ENCODE results near the gene AKAP8L. TPM values are rescaled to one million over a fixed set of nuclear protein-coding genes. Genes with fewer than 3 reads are reported as not detected.
"Not testable (repeated sequence)": the region's sequence is repeated elsewhere in the genome, so short reads cannot be mapped to it uniquely, and the experiment has no call there.

Gene AKAP8L
- total RNA-seq, 1 donor from 2014 or later, result 163 TPM

DNA sequence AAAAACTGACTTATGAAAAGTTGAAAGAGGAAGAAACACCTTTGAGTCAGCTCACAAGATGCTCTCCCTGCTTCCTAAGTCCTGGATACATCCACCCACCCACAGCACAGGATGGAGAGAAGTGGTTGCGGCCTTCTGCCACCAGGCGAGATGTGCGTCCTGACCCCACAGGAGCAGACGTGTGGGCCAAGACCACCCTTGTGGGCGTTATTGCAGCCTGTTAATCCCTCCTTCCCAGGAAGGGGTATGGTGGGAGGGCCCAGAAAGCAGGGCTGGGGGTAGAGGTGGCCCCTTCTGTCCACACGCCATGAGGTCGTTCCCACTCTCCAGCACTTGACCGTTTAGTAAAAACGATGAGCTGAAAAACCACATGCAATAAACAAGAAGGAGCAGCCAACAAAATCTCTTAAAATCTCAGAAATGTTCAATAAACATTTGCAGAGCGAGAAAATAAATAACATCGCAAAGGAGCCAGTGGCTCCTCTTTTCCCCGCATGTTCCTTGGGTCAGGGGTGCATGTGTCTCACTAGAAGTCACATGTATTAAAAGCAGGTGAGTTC lies 2.4 kb upstream of the AKAP8L start:
- TF ChIP-seq, protein P1, sequence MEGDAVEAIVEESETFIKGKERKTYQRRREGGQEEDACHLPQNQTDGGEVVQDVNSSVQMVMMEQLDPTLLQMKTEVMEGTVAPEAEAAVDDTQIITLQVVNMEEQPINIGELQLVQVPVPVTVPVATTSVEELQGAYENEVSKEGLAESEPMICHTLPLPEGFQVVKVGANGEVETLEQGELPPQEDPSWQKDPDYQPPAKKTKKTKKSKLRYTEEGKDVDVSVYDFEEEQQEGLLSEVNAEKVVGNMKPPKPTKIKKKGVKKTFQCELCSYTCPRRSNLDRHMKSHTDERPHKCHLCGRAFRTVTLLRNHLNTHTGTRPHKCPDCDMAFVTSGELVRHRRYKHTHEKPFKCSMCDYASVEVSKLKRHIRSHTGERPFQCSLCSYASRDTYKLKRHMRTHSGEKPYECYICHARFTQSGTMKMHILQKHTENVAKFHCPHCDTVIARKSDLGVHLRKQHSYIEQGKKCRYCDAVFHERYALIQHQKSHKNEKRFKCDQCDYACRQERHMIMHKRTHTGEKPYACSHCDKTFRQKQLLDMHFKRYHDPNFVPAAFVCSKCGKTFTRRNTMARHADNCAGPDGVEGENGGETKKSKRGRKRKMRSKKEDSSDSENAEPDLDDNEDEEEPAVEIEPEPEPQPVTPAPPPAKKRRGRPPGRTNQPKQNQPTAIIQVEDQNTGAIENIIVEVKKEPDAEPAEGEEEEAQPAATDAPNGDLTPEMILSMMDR (conservative IDR thresholded peaks at IDR 0.05), result no peak
- peaks cover 23% of the 10 kb centered on the region for H3K36me3 Mint-ChIP-seq (ENCODE audit: low read depth)
- H3K27me3 Mint-ChIP-seq (ENCODE audit: low read depth), result peaks cover 4% of the 10 kb centered on the region
- DNase-seq (ENCODE audit: low read depth, low spot score), result no peak
- H3K4me1 Mint-ChIP-seq, result peaks cover 28% of the 10 kb centered on the region
- H3K27ac Mint-ChIP-seq (ENCODE audit: unreplicated experiment), result no peak overlapping the region
- no peak overlapping the region for H3K4me3 Mint-ChIP-seq
- H3K9me3 Mint-ChIP-seq, result no peaks in the 10 kb centered on the region

DNA sequence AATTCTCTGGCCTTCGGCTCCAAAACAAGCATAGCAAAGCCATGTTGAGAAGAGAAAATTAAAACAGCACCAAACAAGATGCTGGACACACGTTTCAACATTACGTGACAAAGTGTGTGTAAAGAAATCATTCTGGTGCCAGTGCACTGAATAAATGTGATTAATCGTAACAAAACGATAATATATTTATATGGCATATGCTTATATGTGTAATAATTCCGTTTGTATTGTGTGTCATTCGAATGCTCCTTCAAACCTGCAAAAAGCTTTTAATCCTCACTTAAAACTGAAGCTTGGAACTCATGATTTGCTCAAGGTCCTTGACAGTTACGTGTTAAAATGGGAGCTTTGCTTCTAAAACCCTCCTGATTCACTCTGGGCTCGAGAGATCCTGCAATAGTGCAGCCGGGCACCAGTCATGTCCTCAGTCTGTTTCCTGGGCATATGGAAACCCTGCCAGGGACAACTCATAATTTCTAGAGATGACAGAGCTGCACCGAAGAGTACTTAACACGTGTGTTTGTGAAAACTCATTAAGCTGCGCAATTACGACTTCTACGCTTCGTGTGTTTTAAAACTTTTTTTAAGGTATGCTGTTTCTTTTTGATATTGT lies 731 bp upstream of the AKAP8L start:
- H3K27ac Mint-ChIP-seq (ENCODE audit: unreplicated experiment), result no peak overlapping the region
- H3K9me3 Mint-ChIP-seq, result no peaks in the 10 kb centered on the region
- peak overlapping the region; percentile 99 for H3K4me3 Mint-ChIP-seq
- peaks cover 4% of the 10 kb centered on the region for H3K27me3 Mint-ChIP-seq (ENCODE audit: low read depth)
- no peak for DNase-seq (ENCODE audit: low read depth, low spot score)
- H3K4me1 Mint-ChIP-seq, result peaks cover 31% of the 10 kb centered on the region
- peaks cover 21% of the 10 kb centered on the region for H3K36me3 Mint-ChIP-seq (ENCODE audit: low read depth)
- TF ChIP-seq, protein P1 (conservative IDR thresholded peaks at IDR 0.05), result peak; percentile 27

DNA sequence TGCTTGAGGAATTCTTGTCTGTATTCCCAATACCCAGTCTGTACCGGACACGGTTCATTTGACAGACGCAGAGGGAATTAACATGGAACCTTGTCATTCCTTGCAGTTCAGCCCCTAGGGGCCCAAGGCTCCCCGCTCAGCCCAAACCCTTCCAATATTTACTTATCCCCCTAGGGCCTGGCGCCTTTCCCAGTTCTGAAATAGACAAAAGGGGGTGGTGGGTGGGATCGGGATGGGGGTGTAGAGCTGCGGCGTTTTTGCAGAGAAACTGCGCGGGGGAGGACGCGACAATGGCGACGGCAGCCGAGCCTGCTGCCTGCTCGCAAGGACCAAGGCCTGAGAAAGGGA lies 583 bp downstream of the AKAP8L start:
- H3K4me1 Mint-ChIP-seq, result peaks cover 35% of the 10 kb centered on the region
- no peaks in the 10 kb centered on the region for H3K9me3 Mint-ChIP-seq
- H3K27me3 Mint-ChIP-seq (ENCODE audit: low read depth), result peaks cover 4% of the 10 kb centered on the region
- peak overlapping the region; percentile 99 for H3K4me3 Mint-ChIP-seq
- TF ChIP-seq, protein P1 (conservative IDR thresholded peaks at IDR 0.05), result no peak
- DNase-seq (ENCODE audit: low read depth, low spot score), result no peak
- peak overlapping the region; percentile 99 for H3K27ac Mint-ChIP-seq (ENCODE audit: unreplicated experiment)
- H3K36me3 Mint-ChIP-seq (ENCODE audit: low read depth), result peaks cover 20% of the 10 kb centered on the region

DNA sequence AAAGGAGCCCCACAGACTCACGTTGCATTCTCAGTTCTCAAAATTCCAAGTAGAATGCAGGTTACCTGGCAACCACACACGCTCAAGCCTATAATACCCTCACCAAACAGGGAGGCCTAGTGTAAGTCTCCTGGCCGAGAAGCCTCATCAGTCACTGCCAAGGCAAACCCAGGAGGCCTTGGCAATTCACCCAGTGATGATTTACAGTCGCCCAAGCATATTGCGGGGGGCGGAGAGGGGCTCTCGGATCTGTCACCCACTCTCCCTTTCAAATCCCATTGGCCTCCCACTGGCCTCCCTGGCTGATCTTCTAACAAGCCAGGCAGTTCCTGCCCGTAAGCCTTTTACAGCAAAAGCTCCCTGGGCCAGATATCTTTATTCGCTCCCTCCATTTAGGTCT lies 1.1 kb downstream of the AKAP8L start:
- TF ChIP-seq, protein P1 (conservative IDR thresholded peaks at IDR 0.05), result no peak
- Mint-ChIP-seq H3K36me3 (ENCODE audit: low read depth) (peaks cover 15% of the 10 kb centered on the region), H3K4me3 (peak overlapping the region; percentile 99), H3K27ac (ENCODE audit: unreplicated experiment) (peak overlapping the region; percentile 99), H3K4me1 (peaks cover 39% of the 10 kb centered on the region), H3K9me3 (no peaks in the 10 kb centered on the region), H3K27me3 (ENCODE audit: low read depth) (peaks cover 4% of the 10 kb centered on the region)
- DNase-seq (ENCODE audit: low read depth, low spot score), result no peak

DNA sequence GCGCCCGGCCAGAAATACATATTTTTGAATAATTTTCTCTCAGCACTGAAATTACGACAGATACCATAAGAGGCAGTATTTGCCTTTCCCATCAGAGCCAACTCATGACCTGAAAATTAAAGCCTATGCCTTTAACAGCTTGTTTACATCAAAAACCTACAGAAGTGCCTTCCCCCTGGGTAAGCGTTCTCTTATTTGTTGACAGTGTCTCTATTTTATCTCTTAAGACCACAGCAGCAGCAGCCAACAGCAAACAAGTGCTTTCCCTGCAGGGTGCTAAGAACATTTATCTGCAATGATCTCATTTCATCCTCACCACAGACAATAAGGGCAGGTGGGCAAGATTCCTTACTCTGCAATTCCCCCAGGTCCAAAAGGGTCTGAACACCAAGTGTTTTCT lies 6.0 kb downstream of the AKAP8L start:
- Mint-ChIP-seq H3K27me3 (ENCODE audit: low read depth) (no peaks in the 10 kb centered on the region), H3K27ac (ENCODE audit: unreplicated experiment) (no peak overlapping the region), H3K4me1 (peaks cover 28% of the 10 kb centered on the region), H3K9me3 (no peaks in the 10 kb centered on the region), H3K4me3 (no peak overlapping the region), H3K36me3 (ENCODE audit: low read depth) (peaks cover 10% of the 10 kb centered on the region)
- no peak for DNase-seq (ENCODE audit: low read depth, low spot score)
- TF ChIP-seq, protein P1 (conservative IDR thresholded peaks at IDR 0.05), result no peak

DNA sequence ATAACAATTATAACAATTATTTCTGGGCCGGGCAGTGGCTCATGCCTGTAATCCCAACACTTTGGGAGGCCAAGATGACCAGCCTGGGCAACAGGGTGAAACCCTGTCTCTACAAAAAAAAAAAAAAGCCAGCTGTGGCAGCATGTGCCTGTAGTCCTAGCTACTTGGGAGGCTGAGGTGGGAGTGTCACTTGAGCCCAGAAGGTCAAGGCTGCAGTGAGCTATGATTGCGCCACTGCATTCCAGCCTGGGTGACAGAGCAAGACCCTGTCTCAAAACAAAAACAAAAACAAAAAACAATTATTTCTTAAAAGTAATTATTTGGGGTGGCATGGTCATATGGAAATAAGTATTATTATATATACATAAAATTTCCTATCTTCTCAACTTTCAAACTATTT lies 7.4 kb downstream of the AKAP8L start:
- not testable (repeated sequence) for H3K4me3 Mint-ChIP-seq; H3K9me3 Mint-ChIP-seq; DNase-seq (ENCODE audit: low read depth, low spot score); H3K27me3 Mint-ChIP-seq (ENCODE audit: low read depth); H3K36me3 Mint-ChIP-seq (ENCODE audit: low read depth); H3K27ac Mint-ChIP-seq (ENCODE audit: unreplicated experiment)
- peaks cover 14% of the 10 kb centered on the region for H3K4me1 Mint-ChIP-seq
